ENCODE measurements around the gene VAMP8.
A peak's percentile ranks its signal among the peaks of the same experiment; 100 is the strongest.

The VAMP8 gene

GRCh38 chr2:85623991-85624390, 46.6 kb downstream of the VAMP8 start:
- DNase-seq, result no peak

DNA sequence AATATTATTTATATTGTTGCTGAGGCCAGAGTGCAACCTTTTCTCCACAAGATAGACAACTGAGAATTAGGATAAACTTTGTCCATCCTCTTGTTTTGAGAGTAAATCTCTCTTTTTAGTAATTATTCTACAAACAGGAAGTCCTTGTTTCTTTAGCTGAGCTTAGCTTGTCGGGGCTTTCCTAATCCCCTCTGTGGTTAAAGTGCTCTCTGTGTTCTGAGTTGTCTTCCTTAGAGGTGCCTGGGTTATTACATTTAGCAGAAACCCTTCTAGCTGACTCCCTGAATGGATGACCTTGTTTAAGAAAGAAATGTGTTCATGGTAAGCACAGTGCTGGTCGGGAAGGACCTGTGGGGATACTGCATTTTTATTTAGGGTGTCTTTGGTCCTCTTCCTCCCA, 51.3 kb downstream of the VAMP8 start:
- DNase-seq, result peak in 1 of 5 donors; percentile 38

DNA sequence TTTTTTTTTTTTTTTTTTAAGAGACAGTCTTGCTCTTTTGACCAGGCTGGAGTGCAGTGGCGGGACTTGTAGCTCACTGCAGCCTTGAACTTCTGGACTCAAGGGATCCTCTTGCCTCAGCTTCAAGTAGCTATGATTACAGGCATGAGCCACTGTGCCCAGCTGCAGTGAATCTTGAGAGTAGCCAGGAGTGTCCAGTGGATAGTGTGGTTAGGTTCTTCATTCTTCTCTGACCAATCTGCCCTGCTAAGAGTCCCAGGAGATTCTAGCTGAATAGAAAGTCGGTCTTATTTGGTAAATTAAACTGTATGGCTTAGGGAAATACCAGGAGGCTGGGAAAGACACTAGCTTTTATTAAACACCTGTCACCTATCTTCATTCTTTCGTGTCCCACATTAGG, 53.9 kb downstream of the VAMP8 start:
- no peak for DNase-seq
